Thyroid gland (tissue), 4 donors: ENCODE measurements around the gene BTBD9. TPM values are rescaled to one million over a fixed set of nuclear protein-coding genes. Genes with fewer than 3 reads are reported as not detected.

Experiments
- DNase-seq, 2 donors: peaks; one replicate each; pipeline ENCODE4 v3.0.0-alpha.2; 2019
- H3K27ac ChIP-seq, 3 donors: fragments of 200-600 bp; sonication (generic); 1 replicate in 2 of 3; 2 replicates in 1 of 3; pipeline ENCODE4 v1.5.1; 2016 to 2019; ENCODE audit warnings: mild to moderate bottlenecking in 1 of 3, moderate library complexity in 1 of 3
- H3K27me3 ChIP-seq: fragments of 200-600 bp; sonication (generic); one replicate; pipeline ENCODE4 v1.5.1; 2019
- H3K36me3 ChIP-seq, 2 donors: fragments of 200-600 bp; sonication (generic); one replicate each; pipeline ENCODE4 v1.5.1; 2016 to 2019
- H3K4me1 ChIP-seq, 2 donors: fragments of 200-600 bp; sonication (generic); one replicate each; pipeline ENCODE4 v1.5.1; 2017 to 2019
- H3K4me3 ChIP-seq, 3 donors: fragments of 200-600 bp; sonication (generic); replicated peaks in 1 of 3; 1 replicate in 2 of 3; 2 replicates in 1 of 3; pipeline ENCODE4 v1.5.1; 2016; ENCODE audit warnings: mild to moderate bottlenecking in 1 of 3
- H3K9me3 ChIP-seq: fragments of 200-600 bp; sonication (generic); one replicate; pipeline ENCODE4 v1.5.1; 2017
- POLR2A ChIP-seq, 2 donors: fragments of 450-650 bp; IDR thresholded peaks; one replicate each; pipeline ENCODE4 v1.6.1; 2017; ENCODE audit warnings: antibody characterized with exemption in 2 of 2, mild to moderate bottlenecking in 2 of 2, moderate library complexity in 1 of 2
- WGBS, 2 donors: methylation state at CpG; one replicate each; pipeline ENCODE4 v1.1.5; 2017; 5-methylcytosine and 5-hydroxymethylcytosine counted together
- intact Hi-C: fragments of 100-400 bp; cut with DNase I; formaldehyde crosslinking; loops from one replicate; pipeline ENCODE4 v1.15.1; 2023
- total RNA-seq, 4 donors: library from RNA; depleted of rRNA; stranded (reverse); fragments of >200 nt; gene quantifications; one replicate each; pipeline ENCODE4 v1.2.3, GENCODE V29; 2016
- TF ChIP-seq, protein P1 (sequence below), 6 experiments: fragments of 200-600 bp in 3 of 6; fragments of 450-650 bp in 3 of 6; sonication (generic) in 3 of 6; IDR thresholded peaks; one replicate each; pipeline ENCODE4 v1.5.1; 2016 to 2019; ENCODE audit warnings: antibody characterized with exemption in 6 of 6, mild to moderate bottlenecking in 2 of 6, inconsistent platforms in 1 of 6, moderate library complexity in 1 of 6

Gene BTBD9
- total RNA-seq, 4 donors from 2014 or later: 17.3 to 32.0 (median 27.4) TPM

DNA sequence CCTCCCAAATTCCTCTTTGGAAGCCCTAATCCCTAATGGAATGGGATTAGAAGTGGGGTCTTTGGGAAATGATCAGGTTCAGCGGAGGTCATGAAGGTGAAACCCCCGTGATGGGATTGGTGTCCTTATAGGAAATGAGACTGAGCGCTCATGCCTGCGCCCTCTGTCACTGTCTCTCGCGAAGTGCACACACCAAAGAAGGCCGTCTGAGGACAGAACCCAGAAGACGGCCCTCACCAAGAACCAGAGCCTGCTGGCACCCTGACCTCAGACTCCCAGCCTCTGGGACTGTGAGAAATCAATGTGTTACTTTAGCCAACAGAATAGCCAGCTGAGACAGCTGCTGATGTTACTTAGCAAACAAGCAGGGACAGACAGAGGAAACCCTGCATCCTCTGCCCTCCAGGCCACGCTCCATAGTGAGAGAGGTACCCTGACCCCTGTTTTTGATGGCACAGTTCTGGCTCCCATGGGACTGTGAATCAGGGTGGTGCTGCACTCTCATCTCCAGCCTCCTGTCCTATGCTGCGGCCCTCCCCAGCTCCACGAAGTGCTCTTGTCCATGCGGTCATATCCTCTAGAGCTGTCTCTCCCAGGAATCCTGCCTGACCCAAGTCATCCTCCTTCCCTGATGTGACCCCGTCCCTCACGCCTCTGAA, 450.9 kb downstream of the BTBD9 start:
- Histone ChIP-seq H3K9me3 (no peaks in the 10 kb centered on the region), H3K4me3 (no peak overlapping the region), H3K27ac (no peak overlapping the region), H3K27me3 (no peaks in the 10 kb centered on the region), H3K36me3 (no peaks in the 10 kb centered on the region), H3K4me1 (peaks cover 0 to 2% of the 10 kb centered on the region in 2 donors)
- DNase-seq: no peak
- intact Hi-C loops: no loop called here
- TF ChIP-seq, protein P1, sequence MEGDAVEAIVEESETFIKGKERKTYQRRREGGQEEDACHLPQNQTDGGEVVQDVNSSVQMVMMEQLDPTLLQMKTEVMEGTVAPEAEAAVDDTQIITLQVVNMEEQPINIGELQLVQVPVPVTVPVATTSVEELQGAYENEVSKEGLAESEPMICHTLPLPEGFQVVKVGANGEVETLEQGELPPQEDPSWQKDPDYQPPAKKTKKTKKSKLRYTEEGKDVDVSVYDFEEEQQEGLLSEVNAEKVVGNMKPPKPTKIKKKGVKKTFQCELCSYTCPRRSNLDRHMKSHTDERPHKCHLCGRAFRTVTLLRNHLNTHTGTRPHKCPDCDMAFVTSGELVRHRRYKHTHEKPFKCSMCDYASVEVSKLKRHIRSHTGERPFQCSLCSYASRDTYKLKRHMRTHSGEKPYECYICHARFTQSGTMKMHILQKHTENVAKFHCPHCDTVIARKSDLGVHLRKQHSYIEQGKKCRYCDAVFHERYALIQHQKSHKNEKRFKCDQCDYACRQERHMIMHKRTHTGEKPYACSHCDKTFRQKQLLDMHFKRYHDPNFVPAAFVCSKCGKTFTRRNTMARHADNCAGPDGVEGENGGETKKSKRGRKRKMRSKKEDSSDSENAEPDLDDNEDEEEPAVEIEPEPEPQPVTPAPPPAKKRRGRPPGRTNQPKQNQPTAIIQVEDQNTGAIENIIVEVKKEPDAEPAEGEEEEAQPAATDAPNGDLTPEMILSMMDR (IDR thresholded peaks at IDR 0.05): no peak
- TF ChIP-seq POLR2A (IDR thresholded peaks at IDR 0.05): no peak
- 94 to 96% methylated on average over 14 of the region's 14 CpGs for WGBS, 2 donors

DNA sequence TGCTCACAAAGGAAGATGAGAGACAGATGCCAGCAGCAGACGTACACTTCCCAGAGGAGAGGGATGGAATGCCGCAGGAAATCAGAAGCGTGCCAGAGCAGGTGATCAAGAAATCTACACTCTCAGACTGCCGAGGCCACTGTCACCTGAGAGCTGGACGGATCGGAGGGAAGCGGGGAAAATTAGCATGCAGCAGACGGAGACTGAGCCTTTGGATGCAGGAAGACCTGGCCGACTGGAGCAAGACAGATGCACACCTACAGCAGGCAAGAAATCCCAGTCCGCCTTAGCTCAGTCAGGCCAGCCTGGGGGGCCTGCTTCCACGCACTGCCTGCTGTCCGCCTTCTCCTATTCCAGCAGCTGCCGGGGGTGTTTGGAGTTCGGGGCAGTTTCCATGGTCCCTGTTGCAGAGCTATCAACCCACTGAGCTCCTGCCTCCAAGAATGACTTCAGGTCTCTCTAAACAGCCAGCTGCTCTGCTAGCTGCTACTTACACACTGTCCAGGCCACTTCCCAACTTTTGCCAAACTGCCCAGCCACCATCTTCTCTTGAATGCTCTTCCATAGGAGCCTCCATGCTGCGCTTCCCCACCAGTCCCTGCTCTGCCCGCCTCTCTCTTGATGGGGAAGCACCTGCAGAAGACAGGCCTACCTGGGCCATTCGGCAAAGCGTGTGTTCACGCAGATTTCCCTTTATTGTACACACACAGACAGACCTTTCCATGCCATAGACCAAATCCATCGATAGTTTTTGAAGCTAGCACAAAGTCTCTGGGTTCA, 451.7 kb downstream of the BTBD9 start:
- intact Hi-C loops: no loop called here
- WGBS, 2 donors: 86 to 96% methylated on average over 20 of the region's 20 CpGs

DNA sequence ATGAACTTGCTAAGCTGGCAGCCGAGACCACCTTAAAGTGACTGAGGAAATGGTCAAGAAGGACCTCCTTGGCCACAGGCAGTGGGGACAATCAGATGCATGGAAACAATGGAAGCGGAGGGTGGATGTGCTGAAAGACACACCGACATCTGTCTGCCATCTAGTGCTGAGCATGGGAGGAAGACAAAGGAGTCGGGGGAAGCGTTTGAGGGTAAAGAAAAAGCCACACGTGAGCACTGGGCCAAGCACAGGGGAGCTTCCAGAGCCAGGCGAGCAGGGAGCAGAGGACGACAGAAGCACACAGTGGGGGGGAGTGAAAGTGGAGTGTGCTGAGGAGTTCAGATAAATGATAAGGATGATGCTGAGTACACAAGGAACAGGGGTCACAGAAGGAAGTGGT, 452.4 kb downstream of the BTBD9 start:
- no peaks in the 10 kb centered on the region for H3K9me3 ChIP-seq
- WGBS, 2 donors: 86 to 89% methylated on average over 8 of the region's 8 CpGs
- H3K27me3 ChIP-seq: no peaks in the 10 kb centered on the region
- H3K4me1 ChIP-seq: no peaks in the 10 kb centered on the region
- intact Hi-C loops: no loop called here
- no peak overlapping the region for H3K4me3 ChIP-seq
- no peak overlapping the region for H3K27ac ChIP-seq
- H3K36me3 ChIP-seq: no peaks in the 10 kb centered on the region
- no peak for DNase-seq
- TF ChIP-seq, protein P1 (IDR thresholded peaks at IDR 0.05): no peak
- TF ChIP-seq POLR2A (IDR thresholded peaks at IDR 0.05): no peak

More for the DNA sequence above, 451.7 kb downstream of the BTBD9 start:
- no peak for DNase-seq
- no peaks in the 10 kb centered on the region for H3K4me1 ChIP-seq
- no peaks in the 10 kb centered on the region for H3K36me3 ChIP-seq
- H3K27ac ChIP-seq: no peak overlapping the region
- no peaks in the 10 kb centered on the region for H3K9me3 ChIP-seq
- TF ChIP-seq POLR2A (IDR thresholded peaks at IDR 0.05): no peak
- TF ChIP-seq, protein P1 (IDR thresholded peaks at IDR 0.05): no peak
- no peaks in the 10 kb centered on the region for H3K27me3 ChIP-seq
- no peak overlapping the region for H3K4me3 ChIP-seq

DNA sequence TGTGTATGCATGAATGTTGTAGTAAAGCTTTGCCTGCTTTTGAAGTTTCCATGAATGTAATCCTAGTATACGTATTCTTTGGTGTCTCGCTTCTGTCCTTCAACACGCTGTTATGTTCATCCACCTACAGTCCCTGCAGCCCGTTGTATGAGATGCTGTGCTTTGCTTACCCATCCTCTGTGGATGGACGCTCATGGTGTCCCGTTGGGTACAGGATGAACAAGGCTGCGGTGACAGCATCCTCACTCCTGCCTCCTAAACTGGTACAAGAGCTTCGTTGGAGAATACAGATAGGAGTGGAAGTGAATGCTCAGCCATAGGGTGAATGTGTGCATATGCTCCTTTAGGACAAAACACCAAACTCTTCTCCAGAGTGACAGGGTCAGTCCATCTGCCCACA, 454.0 kb downstream of the BTBD9 start:
- WGBS, 2 donors: 95 to 97% methylated on average over 8 of the region's 8 CpGs
- no peaks in the 10 kb centered on the region for H3K27me3 ChIP-seq
- H3K36me3 ChIP-seq: no peaks in the 10 kb centered on the region
- no peak for DNase-seq
- intact Hi-C loops: no loop called here
- H3K4me3 ChIP-seq: no peak overlapping the region
- no peak overlapping the region for H3K27ac ChIP-seq
- no peaks in the 10 kb centered on the region for H3K9me3 ChIP-seq
- H3K4me1 ChIP-seq: no peaks in the 10 kb centered on the region
- TF ChIP-seq, protein P1 (IDR thresholded peaks at IDR 0.05): no peak

DNA sequence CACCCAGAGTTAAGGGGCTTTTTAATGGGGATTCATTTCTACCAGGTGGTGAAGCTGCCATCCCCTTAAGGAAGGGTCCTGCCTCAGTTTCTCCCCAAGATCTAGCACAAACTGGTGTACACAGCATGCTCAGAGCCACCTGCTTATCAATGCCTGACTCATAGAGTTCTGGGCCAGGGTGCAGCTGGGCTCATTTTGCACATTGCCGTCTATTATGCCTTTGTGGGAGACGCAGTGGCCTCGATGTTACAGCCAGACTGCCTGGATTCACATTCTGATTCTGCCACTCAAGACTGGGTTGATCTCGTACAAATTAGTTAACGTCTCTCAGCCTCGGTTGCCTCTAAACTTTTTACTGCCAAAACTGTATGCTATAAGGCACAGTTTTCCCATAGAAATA, 454.5 kb downstream of the BTBD9 start:
- Histone ChIP-seq H3K4me3 (no peak overlapping the region), H3K4me1 (no peaks in the 10 kb centered on the region), H3K36me3 (no peaks in the 10 kb centered on the region), H3K27me3 (no peaks in the 10 kb centered on the region), H3K9me3 (no peaks in the 10 kb centered on the region), H3K27ac (no peak overlapping the region)
- no peak for DNase-seq
- 96% methylated on average over 6 of the region's 6 CpGs for WGBS, 2 donors
- intact Hi-C loops: no loop called here
- TF ChIP-seq POLR2A (IDR thresholded peaks at IDR 0.05): no peak
- TF ChIP-seq, protein P1 (IDR thresholded peaks at IDR 0.05): no peak
